Measurements from ENCODE around the gene CCDC13.

- TF ChIP-seq, protein P1, sequence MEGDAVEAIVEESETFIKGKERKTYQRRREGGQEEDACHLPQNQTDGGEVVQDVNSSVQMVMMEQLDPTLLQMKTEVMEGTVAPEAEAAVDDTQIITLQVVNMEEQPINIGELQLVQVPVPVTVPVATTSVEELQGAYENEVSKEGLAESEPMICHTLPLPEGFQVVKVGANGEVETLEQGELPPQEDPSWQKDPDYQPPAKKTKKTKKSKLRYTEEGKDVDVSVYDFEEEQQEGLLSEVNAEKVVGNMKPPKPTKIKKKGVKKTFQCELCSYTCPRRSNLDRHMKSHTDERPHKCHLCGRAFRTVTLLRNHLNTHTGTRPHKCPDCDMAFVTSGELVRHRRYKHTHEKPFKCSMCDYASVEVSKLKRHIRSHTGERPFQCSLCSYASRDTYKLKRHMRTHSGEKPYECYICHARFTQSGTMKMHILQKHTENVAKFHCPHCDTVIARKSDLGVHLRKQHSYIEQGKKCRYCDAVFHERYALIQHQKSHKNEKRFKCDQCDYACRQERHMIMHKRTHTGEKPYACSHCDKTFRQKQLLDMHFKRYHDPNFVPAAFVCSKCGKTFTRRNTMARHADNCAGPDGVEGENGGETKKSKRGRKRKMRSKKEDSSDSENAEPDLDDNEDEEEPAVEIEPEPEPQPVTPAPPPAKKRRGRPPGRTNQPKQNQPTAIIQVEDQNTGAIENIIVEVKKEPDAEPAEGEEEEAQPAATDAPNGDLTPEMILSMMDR (IDR thresholded peaks at IDR 0.05; ENCODE audit: insufficient read depth, low read depth, low read length): no peak
- no peak for TF ChIP-seq EZH2 (IDR thresholded peaks at IDR 0.05; ENCODE audit: insufficient read depth, low read length)
Observed at GRCh38 chr3:42804831-42805132, 31.7 kb upstream of the CCDC13 start.
